CD4-positive, alpha-beta T cell treated with Interferon alpha-2 for 1 hour (primary cell): Measurements from ENCODE around the gene ABCA9.
"Not testable (repeated sequence)": the region's sequence is repeated elsewhere in the genome, so short reads cannot be mapped to it uniquely, and the experiment has no call there.

Experiments used
- DNase-seq, 2 donors: peaks; one replicate each; pipeline ENCODE4 v3.0.0-alpha.2; 2020 to 2022

The ABCA9 gene

GRCh38 chr17:68954146-68954896, 106.4 kb downstream of the ABCA9 start:
- DNase-seq = no peak

GRCh38 chr17:68953340-68953997, 107.3 kb downstream of the ABCA9 start:
- DNase-seq = no peak

GRCh38 chr17:68950725-68951124, 110.0 kb downstream of the ABCA9 start:
- no peak for DNase-seq

GRCh38 chr17:68947868-68948267, 112.9 kb downstream of the ABCA9 start:
- DNase-seq = not testable (repeated sequence)

GRCh38 chr17:68944435-68945035, 116.2 kb downstream of the ABCA9 start:
- no peak for DNase-seq

GRCh38 chr17:68943812-68944182, 116.9 kb downstream of the ABCA9 start:
- DNase-seq = not testable (repeated sequence)

GRCh38 chr17:68943123-68943811, 117.5 kb downstream of the ABCA9 start:
- DNase-seq = no peak

GRCh38 chr17:68942389-68942788, 118.3 kb downstream of the ABCA9 start:
- DNase-seq = no peak

GRCh38 chr17:68941761-68942160, 119.0 kb downstream of the ABCA9 start:
- no peak for DNase-seq

- no peak for DNase-seq
These were observed 121.5 kb downstream of the ABCA9 start for GRCh38 chr17:68939195-68939594.

- no peak for DNase-seq
These were observed 122.7 kb downstream of the ABCA9 start for GRCh38 chr17:68937890-68938514.

GRCh38 chr17:68927516-68927915, 133.2 kb downstream of the ABCA9 start:
- DNase-seq = no peak

GRCh38 chr17:68924793-68925720, 135.7 kb downstream of the ABCA9 start:
- no peak for DNase-seq
